ENCODE data around the gene TSPAN12.

DNA sequence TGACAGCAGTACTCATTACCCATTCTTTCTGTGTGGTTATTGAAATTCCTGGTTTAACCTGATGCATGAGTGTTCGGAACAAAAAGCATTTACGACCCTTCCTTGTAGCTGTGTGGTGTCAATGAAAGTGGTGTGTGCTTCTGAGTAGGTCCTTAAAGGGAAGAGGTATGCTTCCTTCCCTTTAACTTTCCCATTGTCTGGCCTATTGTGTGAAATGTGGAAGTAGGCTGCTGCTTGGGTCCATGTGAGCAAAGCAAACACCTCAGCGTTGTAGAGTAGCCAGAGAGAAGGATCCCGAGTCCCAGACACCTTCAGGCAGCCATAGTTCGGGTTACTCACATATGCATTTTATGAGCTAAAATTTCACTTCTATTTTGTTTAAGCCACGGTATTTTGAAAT, 74.7 kb downstream of the TSPAN12 start:
- no peak for TF ChIP-seq GATA2 (IDR thresholded peaks at IDR 0.05; ENCODE audit: low read depth, low read length)
- no peak for TF ChIP-seq GATA3 (IDR thresholded peaks at IDR 0.05; ENCODE audit: low read depth, low read length)
